GM19455 (cell line): ENCODE data around the gene ROCK2.

ENCODE experiments used
- ATAC-seq: cut with Tn5 transposase; IDR thresholded peaks from one replicate; pipeline ENCODE4 v1.9.1; 2021; ENCODE audit not compliant: unreplicated experiment

Gene ROCK2

DNA sequence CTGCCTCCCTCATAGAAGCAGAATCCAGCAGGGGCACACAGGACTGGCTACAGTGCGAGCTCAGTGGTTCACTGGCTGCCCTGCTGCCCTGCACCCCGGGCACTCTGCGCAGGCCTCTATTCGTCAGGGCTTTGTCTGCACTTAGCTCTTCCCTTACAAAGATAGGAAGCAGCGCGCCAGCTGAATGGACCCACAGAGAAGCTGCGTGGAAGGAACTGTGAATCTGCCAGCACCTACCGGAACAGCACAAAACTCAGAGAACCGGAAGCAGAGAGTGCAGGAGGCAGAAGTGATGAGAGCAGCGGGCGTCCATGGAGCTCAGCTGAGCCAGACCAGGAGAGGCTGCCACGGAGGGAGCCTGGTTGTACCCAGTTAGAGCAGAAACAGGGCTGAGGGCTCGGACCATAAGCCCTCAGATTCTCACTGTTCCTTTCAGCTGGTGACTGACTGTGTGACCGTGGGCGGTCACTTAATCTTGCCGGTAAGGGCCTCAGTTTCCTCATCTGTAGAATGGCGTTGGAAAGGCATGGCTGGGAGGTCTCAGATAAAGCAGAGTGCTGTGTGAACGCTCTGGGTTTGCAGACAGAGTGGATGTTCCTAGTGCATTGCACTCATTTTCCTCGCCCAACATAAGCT lies 212.3 kb downstream of the ROCK2 start:
- no peak for ATAC-seq

DNA sequence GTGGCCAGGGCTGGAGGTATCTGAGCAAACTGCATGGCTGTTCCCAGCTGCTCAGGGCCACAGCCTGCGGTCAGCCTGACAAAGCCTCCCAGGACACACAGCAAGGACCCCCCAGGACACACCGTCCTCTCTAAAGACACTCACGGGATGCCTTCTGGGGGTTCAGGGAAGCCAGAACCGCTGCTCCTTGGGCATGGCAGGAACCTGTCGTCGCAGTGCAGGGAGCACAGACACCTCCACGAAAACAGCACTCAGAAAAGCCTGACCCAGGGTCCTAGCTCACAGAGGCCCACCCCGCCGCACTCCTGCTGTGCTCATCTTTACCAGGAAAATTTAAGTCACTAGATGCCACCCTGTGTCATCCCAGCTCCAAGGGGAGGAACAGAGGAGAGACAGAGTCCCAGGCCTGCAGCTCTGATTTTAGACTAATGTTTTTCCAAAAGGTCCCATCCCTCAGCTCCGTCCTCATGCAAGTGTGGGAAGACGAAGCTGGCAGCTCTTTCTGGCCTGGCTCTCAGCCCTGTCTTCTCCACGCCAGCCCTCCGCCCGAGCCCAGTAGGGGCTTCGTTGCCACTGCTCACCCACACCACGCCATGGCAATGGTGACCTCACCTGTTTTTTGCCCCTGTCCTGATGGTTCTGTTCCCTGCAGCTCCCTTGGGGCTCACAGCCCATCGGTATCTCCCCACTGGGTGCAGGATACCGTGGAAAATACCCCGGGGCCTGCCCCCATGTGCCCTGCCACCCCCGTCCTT lies 213.1 kb downstream of the ROCK2 start:
- ATAC-seq, result no peak
